ENCODE data around the gene CALHM1. TPM values are rescaled to one million over a fixed set of nuclear protein-coding genes. Genes with fewer than 3 reads are reported as not detected.

Gene CALHM1
- total RNA-seq, 1 experiment from 2014 or later = 0.30 TPM

DNA sequence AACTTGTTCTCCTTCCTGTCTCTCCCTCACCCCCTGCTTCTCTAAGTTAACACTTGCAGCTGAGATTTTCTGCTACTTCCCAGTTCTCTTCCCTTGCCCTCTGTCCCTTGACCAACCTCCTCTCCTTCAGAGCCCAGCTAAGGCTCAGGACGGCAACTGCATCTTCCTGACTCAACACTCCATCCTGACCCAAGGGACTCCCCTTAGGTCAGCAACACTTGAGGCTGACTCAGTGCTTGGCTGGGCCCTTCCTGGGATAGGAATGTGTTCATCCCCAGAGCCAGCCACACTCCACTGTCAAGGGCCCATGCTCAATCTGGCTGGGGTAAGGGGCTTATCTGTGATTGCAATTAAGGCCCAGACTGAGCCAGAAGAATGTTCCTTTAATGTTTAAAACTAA lies 10.0 kb downstream of the CALHM1 start:
- no peak for DNase-seq
- H3K79me2 ChIP-seq (ENCODE audit: low read length) = no peaks in the 10 kb centered on the region
- H3K27me3 ChIP-seq (ENCODE audit: low read length) = no peaks in the 10 kb centered on the region
- H3K4me3 ChIP-seq (ENCODE audit: low read length) = no peak overlapping the region
- no peak overlapping the region for H2AFZ ChIP-seq (ENCODE audit: low read length)
- H3K9me2 ChIP-seq (replicated peaks; ENCODE audit: insufficient read depth, low read length) = no peaks in the 10 kb centered on the region
- no peaks in the 10 kb centered on the region for H3K9me3 ChIP-seq (ENCODE audit: low read length)
- no peaks in the 10 kb centered on the region for H3K4me1 ChIP-seq (ENCODE audit: low read length)
- H3K27ac ChIP-seq (ENCODE audit: low read length) = no peak overlapping the region
- H3K36me3 ChIP-seq (ENCODE audit: insufficient read depth, low read length) = peaks cover 16% of the 10 kb centered on the region
- no peak overlapping the region for H3K9ac ChIP-seq (ENCODE audit: low read length)
- H3K4me2 ChIP-seq (ENCODE audit: low read depth, low read length, poor library complexity, severe bottlenecking) = no peak overlapping the region
- H4K20me1 ChIP-seq (ENCODE audit: insufficient read depth, low read depth, low read length) = no peaks in the 10 kb centered on the region

DNA sequence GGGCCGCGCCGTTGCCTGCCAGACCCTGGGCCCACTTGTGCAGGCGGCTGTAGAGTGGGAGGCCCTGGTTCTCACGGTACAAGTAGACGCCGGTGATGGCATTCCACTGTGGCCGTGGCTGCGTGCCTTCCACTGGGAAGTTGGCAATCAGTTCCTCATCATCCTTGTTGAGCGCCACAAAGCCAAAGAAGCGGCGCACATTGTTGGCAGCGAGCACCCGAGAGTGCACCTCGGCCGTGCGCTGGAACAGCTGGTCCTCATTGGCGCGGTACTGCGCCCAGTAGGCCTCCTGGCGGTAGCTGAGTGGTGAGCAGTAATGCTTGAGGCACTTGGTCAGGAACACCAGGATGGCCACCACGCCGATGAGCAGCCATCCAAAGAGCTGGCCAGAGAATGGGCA lies 11.5 kb downstream of the CALHM1 start:
- Histone ChIP-seq H3K4me3 (ENCODE audit: low read length) (no peak overlapping the region), H3K79me2 (ENCODE audit: low read length) (no peaks in the 10 kb centered on the region), H3K4me2 (ENCODE audit: low read depth, low read length, poor library complexity, severe bottlenecking) (no peak overlapping the region), H3K27me3 (ENCODE audit: low read length) (no peaks in the 10 kb centered on the region), H3K9me3 (ENCODE audit: low read length) (no peaks in the 10 kb centered on the region), H3K27ac (ENCODE audit: low read length) (no peak overlapping the region), H3K9me2 (replicated peaks; ENCODE audit: insufficient read depth, low read length) (no peaks in the 10 kb centered on the region), H4K20me1 (ENCODE audit: insufficient read depth, low read depth, low read length) (no peaks in the 10 kb centered on the region), H3K9ac (ENCODE audit: low read length) (no peak overlapping the region), H3K4me1 (ENCODE audit: low read length) (no peaks in the 10 kb centered on the region), H3K36me3 (ENCODE audit: insufficient read depth, low read length) (peaks cover 18% of the 10 kb centered on the region), H2AFZ (ENCODE audit: low read length) (no peak overlapping the region)
- no peak for DNase-seq

DNA sequence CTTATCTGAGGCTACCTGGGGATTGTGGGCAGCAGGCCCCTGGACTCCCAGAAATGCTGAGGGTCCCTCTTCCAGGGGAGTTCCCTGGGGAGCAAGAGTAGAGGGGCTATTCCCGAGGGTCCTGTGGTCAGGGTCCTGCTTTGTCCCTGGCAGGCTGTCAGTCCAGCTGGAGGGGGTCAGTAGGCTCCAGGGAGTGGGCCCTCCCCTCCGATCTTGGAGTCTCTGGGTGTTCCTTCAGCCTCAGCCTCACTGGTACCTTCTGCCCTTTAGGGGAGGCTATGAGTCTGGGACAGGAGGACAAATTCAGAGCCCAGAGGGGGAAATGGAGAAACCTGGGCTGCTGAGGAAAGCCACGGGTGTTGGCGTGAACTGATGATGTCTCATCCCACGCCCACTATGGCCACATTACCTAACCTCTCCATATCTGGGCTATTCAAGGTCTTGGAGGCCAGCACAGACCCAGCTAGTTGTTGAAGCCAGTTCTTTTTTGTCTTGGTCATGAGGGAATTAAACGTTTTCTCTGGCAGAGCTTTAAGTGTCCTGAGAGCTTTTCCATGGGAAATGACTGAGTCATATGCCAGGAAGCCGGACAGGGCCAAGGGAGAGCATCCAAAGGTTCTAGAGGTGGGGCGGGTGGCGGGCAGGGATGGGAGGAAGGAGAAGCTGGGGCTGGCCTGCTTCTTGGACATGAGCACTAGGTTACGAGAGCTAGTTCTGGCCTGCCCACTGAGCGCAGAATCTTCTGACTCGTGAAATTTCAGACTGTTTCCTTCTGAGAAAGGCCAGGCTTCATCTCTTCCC lies 12.7 kb downstream of the CALHM1 start:
- H3K36me3 ChIP-seq (ENCODE audit: insufficient read depth, low read length) = peaks cover 24% of the 10 kb centered on the region
- H3K27ac ChIP-seq (ENCODE audit: low read length) = no peak overlapping the region
- no peaks in the 10 kb centered on the region for H3K9me3 ChIP-seq (ENCODE audit: low read length)
- H4K20me1 ChIP-seq (ENCODE audit: insufficient read depth, low read depth, low read length) = no peaks in the 10 kb centered on the region
- no peak for DNase-seq
- no peak overlapping the region for H2AFZ ChIP-seq (ENCODE audit: low read length)
- no peak overlapping the region for H3K4me3 ChIP-seq (ENCODE audit: low read length)
- H3K79me2 ChIP-seq (ENCODE audit: low read length) = no peaks in the 10 kb centered on the region
- no peaks in the 10 kb centered on the region for H3K9me2 ChIP-seq (replicated peaks; ENCODE audit: insufficient read depth, low read length)
- no peaks in the 10 kb centered on the region for H3K4me1 ChIP-seq (ENCODE audit: low read length)
- no peak overlapping the region for H3K9ac ChIP-seq (ENCODE audit: low read length)
- H3K27me3 ChIP-seq (ENCODE audit: low read length) = no peaks in the 10 kb centered on the region
- no peak overlapping the region for H3K4me2 ChIP-seq (ENCODE audit: low read depth, low read length, poor library complexity, severe bottlenecking)

DNA sequence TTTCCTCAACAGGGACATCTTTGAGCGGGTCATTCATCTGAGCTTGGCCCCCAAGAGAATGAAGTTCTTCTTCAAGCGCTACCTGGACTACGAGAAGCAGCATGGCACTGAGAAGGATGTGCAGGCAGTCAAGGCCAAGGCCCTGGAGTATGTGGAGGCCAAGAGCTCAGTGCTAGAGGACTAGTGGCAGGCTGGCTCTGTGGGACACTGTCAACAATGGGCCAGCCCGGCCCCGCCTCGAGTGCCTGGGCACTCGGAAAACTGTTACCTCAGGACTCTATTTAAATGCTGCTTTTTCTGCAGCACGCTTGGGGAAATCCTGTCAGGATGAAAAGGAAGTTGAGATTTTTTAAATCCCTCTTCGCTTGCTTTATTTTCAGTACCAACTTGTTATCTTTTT lies 13.3 kb downstream of the CALHM1 start:
- Histone ChIP-seq H3K36me3 (ENCODE audit: insufficient read depth, low read length) (peaks cover 27% of the 10 kb centered on the region), H3K79me2 (ENCODE audit: low read length) (no peaks in the 10 kb centered on the region), H3K9me2 (replicated peaks; ENCODE audit: insufficient read depth, low read length) (no peaks in the 10 kb centered on the region), H3K9me3 (ENCODE audit: low read length) (no peaks in the 10 kb centered on the region), H3K27me3 (ENCODE audit: low read length) (no peaks in the 10 kb centered on the region), H3K9ac (ENCODE audit: low read length) (no peak overlapping the region), H4K20me1 (ENCODE audit: insufficient read depth, low read depth, low read length) (no peaks in the 10 kb centered on the region), H3K27ac (ENCODE audit: low read length) (no peak overlapping the region), H3K4me1 (ENCODE audit: low read length) (no peaks in the 10 kb centered on the region), H2AFZ (ENCODE audit: low read length) (no peak overlapping the region), H3K4me2 (ENCODE audit: low read depth, low read length, poor library complexity, severe bottlenecking) (no peak overlapping the region), H3K4me3 (ENCODE audit: low read length) (no peak overlapping the region)
- DNase-seq = no peak

DNA sequence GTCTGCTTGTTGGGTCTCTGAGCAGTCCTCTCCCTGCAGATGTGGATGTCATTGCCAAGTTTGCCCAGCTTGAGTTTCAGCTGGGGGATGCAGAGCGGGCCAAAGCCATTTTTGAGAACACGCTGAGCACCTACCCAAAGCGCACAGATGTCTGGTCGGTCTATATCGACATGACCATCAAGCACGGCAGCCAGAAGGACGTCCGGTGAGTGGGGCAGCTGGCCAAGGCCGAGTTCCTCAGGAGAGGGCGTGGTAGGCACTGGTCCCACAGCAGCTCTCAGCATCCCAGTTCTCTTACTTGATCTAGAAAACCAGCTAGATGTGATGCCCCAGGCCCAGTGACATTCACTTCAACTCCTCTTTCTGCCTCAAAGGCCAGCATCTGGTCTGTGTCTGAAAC lies 14.2 kb downstream of the CALHM1 start:
- Histone ChIP-seq H2AFZ (ENCODE audit: low read length) (no peak overlapping the region), H3K9ac (ENCODE audit: low read length) (no peak overlapping the region), H3K79me2 (ENCODE audit: low read length) (no peaks in the 10 kb centered on the region), H3K9me2 (replicated peaks; ENCODE audit: insufficient read depth, low read length) (no peaks in the 10 kb centered on the region), H3K27me3 (ENCODE audit: low read length) (no peaks in the 10 kb centered on the region), H3K27ac (ENCODE audit: low read length) (no peak overlapping the region), H4K20me1 (ENCODE audit: insufficient read depth, low read depth, low read length) (no peaks in the 10 kb centered on the region), H3K36me3 (ENCODE audit: insufficient read depth, low read length) (peaks cover 27% of the 10 kb centered on the region), H3K4me1 (ENCODE audit: low read length) (no peaks in the 10 kb centered on the region), H3K4me2 (ENCODE audit: low read depth, low read length, poor library complexity, severe bottlenecking) (no peak overlapping the region), H3K4me3 (ENCODE audit: low read length) (no peak overlapping the region), H3K9me3 (ENCODE audit: low read length) (no peaks in the 10 kb centered on the region)
- no peak for DNase-seq

DNA sequence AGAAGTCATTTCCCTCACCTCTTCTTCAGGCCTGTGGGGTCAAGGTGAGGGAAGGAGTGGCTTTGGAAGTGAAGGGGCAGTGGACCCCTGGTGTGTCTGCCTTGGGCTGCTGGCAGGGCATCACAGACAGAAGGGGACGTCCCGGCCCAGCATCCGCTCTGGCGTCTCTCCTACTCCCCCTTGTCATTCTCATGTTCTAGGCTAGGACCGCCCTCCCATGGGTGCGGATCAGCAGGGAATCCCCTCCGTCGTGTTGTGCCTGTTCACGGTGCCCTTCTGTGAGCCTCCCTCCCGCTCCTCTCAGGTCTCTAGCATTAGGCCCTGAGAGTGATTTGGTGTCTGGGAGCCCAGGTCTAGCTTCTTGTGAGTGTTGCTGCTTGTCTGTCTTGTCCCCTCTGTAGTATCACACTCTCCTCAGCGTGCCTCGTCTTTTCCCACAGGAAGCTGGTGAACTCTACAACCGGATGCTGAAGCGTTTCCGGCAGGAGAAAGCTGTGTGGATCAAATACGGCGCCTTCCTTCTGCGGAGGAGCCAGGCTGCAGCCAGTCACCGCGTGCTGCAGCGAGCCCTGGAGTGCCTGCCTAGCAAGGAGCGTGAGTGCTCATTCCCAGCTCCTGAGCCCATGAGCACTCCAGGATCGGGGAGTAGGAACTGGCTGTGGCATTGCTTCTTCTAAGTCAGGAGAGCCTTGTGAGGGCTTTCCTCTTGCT lies 15.1 kb downstream of the CALHM1 start:
- Histone ChIP-seq H3K9me3 (ENCODE audit: low read length) (no peaks in the 10 kb centered on the region), H3K9me2 (replicated peaks; ENCODE audit: insufficient read depth, low read length) (no peaks in the 10 kb centered on the region), H3K4me1 (ENCODE audit: low read length) (no peaks in the 10 kb centered on the region), H3K4me2 (ENCODE audit: low read depth, low read length, poor library complexity, severe bottlenecking) (no peak overlapping the region), H3K27ac (ENCODE audit: low read length) (no peak overlapping the region), H3K79me2 (ENCODE audit: low read length) (no peaks in the 10 kb centered on the region), H2AFZ (ENCODE audit: low read length) (no peak overlapping the region), H4K20me1 (ENCODE audit: insufficient read depth, low read depth, low read length) (no peaks in the 10 kb centered on the region), H3K36me3 (ENCODE audit: insufficient read depth, low read length) (peaks cover 32% of the 10 kb centered on the region), H3K27me3 (ENCODE audit: low read length) (no peaks in the 10 kb centered on the region), H3K9ac (ENCODE audit: low read length) (no peak overlapping the region), H3K4me3 (ENCODE audit: low read length) (no peak overlapping the region)
- DNase-seq = no peak

DNA sequence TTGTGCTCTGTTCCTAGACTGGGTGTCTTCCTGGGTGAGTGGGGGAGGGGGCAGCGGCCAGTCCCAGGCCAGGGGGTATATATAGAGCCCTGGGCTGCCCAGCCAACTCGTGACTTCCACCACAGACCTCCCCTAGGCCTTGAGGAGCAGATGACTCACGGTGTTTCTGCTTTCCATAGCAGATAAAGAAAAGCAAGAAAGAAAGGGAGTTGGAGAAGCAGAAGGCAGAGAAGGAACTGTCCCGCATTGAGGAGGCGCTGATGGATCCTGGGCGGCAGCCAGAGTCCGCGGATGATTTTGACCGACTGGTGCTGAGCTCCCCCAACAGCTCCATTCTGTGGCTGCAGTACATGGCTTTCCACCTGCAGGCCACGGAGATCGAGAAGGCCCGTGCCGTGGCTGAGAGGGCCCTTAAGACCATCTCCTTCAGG lies 16.7 kb downstream of the CALHM1 start:
- H3K9me2 ChIP-seq (replicated peaks; ENCODE audit: insufficient read depth, low read length) = no peaks in the 10 kb centered on the region
- H3K36me3 ChIP-seq (ENCODE audit: insufficient read depth, low read length) = peaks cover 39% of the 10 kb centered on the region
- H3K4me1 ChIP-seq (ENCODE audit: low read length) = no peaks in the 10 kb centered on the region
- H3K9me3 ChIP-seq (ENCODE audit: low read length) = no peaks in the 10 kb centered on the region
- no peak overlapping the region for H3K4me2 ChIP-seq (ENCODE audit: low read depth, low read length, poor library complexity, severe bottlenecking)
- no peak for DNase-seq
- no peaks in the 10 kb centered on the region for H3K79me2 ChIP-seq (ENCODE audit: low read length)
- H3K27ac ChIP-seq (ENCODE audit: low read length) = no peak overlapping the region
- no peaks in the 10 kb centered on the region for H4K20me1 ChIP-seq (ENCODE audit: insufficient read depth, low read depth, low read length)
- H3K4me3 ChIP-seq (ENCODE audit: low read length) = no peak overlapping the region
- no peak overlapping the region for H3K9ac ChIP-seq (ENCODE audit: low read length)
- H3K27me3 ChIP-seq (ENCODE audit: low read length) = no peaks in the 10 kb centered on the region
- no peak overlapping the region for H2AFZ ChIP-seq (ENCODE audit: low read length)

DNA sequence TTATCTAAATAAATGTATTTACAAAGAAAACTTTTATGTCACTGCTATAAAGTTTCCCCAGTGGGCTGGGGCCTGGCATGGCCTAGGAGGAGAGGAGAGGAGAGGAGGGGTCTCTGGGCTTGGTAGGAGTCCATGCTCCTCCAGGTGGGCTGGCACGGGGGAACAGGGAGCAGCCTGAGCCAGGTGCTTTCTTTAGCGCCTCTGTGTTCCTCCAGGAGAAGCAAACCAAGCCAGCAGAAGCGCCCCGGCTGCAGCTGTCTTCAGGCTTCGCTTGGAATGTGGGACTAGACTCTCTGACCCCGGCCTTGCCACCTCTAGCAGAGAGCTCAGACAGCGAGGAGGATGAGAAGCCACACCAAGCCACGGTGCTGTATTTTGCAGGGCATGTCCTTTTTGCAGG lies 17.1 kb downstream of the CALHM1 start:
- H3K4me2 ChIP-seq (ENCODE audit: low read depth, low read length, poor library complexity, severe bottlenecking) = no peak overlapping the region
- H3K9me2 ChIP-seq (replicated peaks; ENCODE audit: insufficient read depth, low read length) = no peaks in the 10 kb centered on the region
- H3K4me3 ChIP-seq (ENCODE audit: low read length) = no peak overlapping the region
- no peaks in the 10 kb centered on the region for H3K27me3 ChIP-seq (ENCODE audit: low read length)
- no peaks in the 10 kb centered on the region for H4K20me1 ChIP-seq (ENCODE audit: insufficient read depth, low read depth, low read length)
- H3K36me3 ChIP-seq (ENCODE audit: insufficient read depth, low read length) = peaks cover 42% of the 10 kb centered on the region
- no peaks in the 10 kb centered on the region for H3K79me2 ChIP-seq (ENCODE audit: low read length)
- no peak overlapping the region for H3K27ac ChIP-seq (ENCODE audit: low read length)
- DNase-seq = no peak
- H3K9ac ChIP-seq (ENCODE audit: low read length) = no peak overlapping the region
- no peak overlapping the region for H2AFZ ChIP-seq (ENCODE audit: low read length)
- H3K9me3 ChIP-seq (ENCODE audit: low read length) = no peaks in the 10 kb centered on the region
- H3K4me1 ChIP-seq (ENCODE audit: low read length) = no peaks in the 10 kb centered on the region

Data from Karpas-422 (cell line).